Brain microvascular endothelial cell (primary cell): ENCODE measurements around the gene TAS1R3.

ENCODE experiments used
- DNase-seq: peaks from one replicate; pipeline ENCODE4 v3.0.0-alpha.2; 2020
- H3K27ac ChIP-seq: fragments of 250-450 bp; sonication (Bioruptor Pico); 2 replicates; pipeline ENCODE4 v1.5.1; 2020; ENCODE audit warnings: mild to moderate bottlenecking, moderate library complexity
- H3K27me3 ChIP-seq: fragments of 250-450 bp; sonication (Bioruptor Pico); replicated peaks from 2 replicates; pipeline ENCODE4 v1.5.1; 2020; ENCODE audit warnings: mild to moderate bottlenecking
- H3K36me3 ChIP-seq: fragments of 250-450 bp; sonication (Bioruptor Pico); replicated peaks from 2 replicates; pipeline ENCODE4 v1.5.1; 2020; ENCODE audit warnings: mild to moderate bottlenecking
- H3K4me3 ChIP-seq: 2 replicates; pipeline ENCODE4 v1.5.1; 2011; ENCODE audit warnings: low read depth, mild to moderate bottlenecking, control low read depth, low read length, moderate library complexity
- in situ Hi-C: cut with HindIII; loops from 2 replicates; pipeline ENCODE4 v1.10.0; 2017; ENCODE audit warnings: low sequenced_read_pairs, low pct_ligation_motif_present
- TF ChIP-seq, protein P1 (sequence below): IDR thresholded peaks from 2 replicates; pipeline ENCODE4 v1.5.1; 2011; ENCODE audit warnings: low read depth, mild to moderate bottlenecking, moderate library complexity, low read length, control low read depth, inconsistent platforms; ENCODE audit errors: missing control alignments

Gene TAS1R3

GRCh38 chr1:1334835-1335234, 3.8 kb downstream of the TAS1R3 start:
- TF ChIP-seq, protein P1, sequence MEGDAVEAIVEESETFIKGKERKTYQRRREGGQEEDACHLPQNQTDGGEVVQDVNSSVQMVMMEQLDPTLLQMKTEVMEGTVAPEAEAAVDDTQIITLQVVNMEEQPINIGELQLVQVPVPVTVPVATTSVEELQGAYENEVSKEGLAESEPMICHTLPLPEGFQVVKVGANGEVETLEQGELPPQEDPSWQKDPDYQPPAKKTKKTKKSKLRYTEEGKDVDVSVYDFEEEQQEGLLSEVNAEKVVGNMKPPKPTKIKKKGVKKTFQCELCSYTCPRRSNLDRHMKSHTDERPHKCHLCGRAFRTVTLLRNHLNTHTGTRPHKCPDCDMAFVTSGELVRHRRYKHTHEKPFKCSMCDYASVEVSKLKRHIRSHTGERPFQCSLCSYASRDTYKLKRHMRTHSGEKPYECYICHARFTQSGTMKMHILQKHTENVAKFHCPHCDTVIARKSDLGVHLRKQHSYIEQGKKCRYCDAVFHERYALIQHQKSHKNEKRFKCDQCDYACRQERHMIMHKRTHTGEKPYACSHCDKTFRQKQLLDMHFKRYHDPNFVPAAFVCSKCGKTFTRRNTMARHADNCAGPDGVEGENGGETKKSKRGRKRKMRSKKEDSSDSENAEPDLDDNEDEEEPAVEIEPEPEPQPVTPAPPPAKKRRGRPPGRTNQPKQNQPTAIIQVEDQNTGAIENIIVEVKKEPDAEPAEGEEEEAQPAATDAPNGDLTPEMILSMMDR: no peak
- Histone ChIP-seq H3K27me3 (no peaks in the 10 kb centered on the region), H3K36me3 (peaks cover 25% of the 10 kb centered on the region), H3K4me3 (no peak overlapping the region), H3K27ac (no peak overlapping the region)
- in situ Hi-C loops: no loop called here
- DNase-seq: no peak

GRCh38 chr1:1335283-1335682, 4.2 kb downstream of the TAS1R3 start:
- TF ChIP-seq, protein P1: no peak
- Histone ChIP-seq H3K36me3 (peaks cover 28% of the 10 kb centered on the region), H3K27me3 (no peaks in the 10 kb centered on the region), H3K27ac (no peak overlapping the region), H3K4me3 (no peak overlapping the region)
- DNase-seq: no peak
- in situ Hi-C loops: no loop called here

- Histone ChIP-seq H3K27ac (no peak overlapping the region), H3K27me3 (no peaks in the 10 kb centered on the region), H3K4me3 (no peak overlapping the region), H3K36me3 (peaks cover 31% of the 10 kb centered on the region)
- DNase-seq: no peak
- in situ Hi-C loops: no loop called here
- TF ChIP-seq, protein P1: no peak
Observed at GRCh38 chr1:1335792-1336248, 4.7 kb downstream of the TAS1R3 start.

DNA sequence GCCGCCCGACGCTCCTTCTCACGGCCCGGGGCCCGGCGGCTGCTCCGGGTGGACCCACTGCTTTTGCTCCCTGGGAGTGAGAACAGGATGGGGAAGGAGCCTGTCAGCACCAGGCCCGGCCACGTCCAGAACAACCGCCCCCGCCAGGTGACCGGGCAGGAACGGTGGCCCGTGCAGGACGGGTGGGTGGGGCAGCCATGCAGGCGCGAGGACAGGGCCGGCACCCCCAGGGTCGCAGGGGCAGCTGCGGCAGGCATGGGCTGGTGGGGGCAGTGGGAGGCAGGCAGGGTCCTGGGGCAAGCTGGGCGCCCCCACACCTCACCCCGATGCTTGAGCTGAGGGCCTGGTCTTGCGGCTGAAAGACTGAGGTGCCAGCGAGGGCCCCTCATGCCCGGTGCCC, 5.4 kb downstream of the TAS1R3 start:
- in situ Hi-C loops: no loop called here
- peaks cover 34% of the 10 kb centered on the region for H3K36me3 ChIP-seq
- no peaks in the 10 kb centered on the region for H3K27me3 ChIP-seq
- TF ChIP-seq, protein P1: no peak
- DNase-seq: no peak
- H3K27ac ChIP-seq: no peak overlapping the region
- no peak overlapping the region for H3K4me3 ChIP-seq

DNA sequence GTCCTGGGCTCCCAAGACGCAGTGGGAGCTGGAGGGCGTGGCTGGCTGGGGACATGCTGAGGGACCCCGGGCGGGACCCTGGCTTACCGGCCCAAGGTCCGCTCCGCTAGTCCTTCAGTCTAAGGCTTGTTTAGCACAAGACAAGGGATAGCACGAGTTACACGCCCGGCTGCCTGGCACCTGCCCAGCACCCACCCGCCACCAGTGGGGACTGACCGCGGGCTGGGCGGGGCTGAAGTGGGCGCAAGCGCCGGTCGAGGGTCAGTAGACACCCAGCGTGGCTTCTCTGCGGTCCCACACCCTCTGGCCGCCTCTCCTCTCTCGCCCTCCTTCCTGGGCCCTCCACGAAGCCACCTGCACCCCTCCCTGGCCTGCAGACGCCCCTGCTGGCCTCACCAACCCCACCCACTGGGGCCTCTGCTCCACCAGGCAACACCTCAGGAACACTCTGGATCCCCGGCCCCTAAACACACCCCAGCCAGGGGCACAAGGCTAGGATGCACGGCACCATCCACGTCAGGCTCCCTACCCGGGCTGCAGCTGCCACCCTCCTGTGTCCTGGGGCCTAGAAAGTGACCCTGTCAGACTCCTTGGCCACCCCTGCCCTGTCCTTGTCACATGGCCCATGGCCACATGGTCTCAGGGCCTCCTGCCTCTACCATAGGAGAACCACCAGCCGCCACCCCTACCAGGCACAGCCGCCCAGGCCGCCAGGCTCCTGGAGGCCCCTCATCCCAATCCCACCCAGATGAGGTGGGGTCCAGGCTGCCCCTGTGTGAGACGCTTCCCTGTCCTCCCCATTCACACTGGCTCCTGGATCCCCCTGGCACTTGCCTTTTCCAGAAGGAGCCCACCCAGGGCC, 6.1 kb downstream of the TAS1R3 start:
- TF ChIP-seq, protein P1: no peak
- Histone ChIP-seq H3K27me3 (no peaks in the 10 kb centered on the region), H3K4me3 (no peak overlapping the region), H3K27ac (no peak overlapping the region), H3K36me3 (peaks cover 39% of the 10 kb centered on the region)
- in situ Hi-C loops: no loop called here
- no peak for DNase-seq
